HuH-7.5 (cell line): Measurements from ENCODE around the gene MAGI3.
"Not testable (repeated sequence)": the region's sequence is repeated elsewhere in the genome, so short reads cannot be mapped to it uniquely, and the experiment has no call there.

Source experiments
- DNase-seq: peaks from one replicate; pipeline ENCODE4 v3.0.0; 2011; ENCODE audit warnings: low spot score

MAGI3 gene

GRCh38 chr1:113444857-113445256, 54.5 kb downstream of the MAGI3 start:
- DNase-seq: no peak

DNA sequence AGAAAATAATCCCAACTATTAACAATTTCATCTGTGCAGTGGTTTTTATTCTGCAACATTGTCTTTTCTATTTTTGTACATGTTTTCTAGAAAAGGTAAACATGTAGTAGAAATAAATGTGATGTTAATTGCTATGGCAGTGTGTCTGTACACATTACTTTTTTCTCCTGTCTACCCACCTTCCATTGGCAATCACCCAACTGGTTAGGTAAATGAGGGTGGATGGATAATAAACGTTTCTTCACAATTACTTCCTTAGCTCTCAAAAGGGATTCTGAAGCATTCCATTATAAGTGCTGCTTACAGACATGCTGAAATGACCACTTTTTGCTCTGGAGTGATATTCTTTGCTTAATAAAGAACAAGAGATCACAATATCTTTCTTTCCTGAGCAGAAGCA, 61.4 kb downstream of the MAGI3 start:
- no peak for DNase-seq

- DNase-seq: no peak
Measured at GRCh38 chr1:113452921-113453770, 62.8 kb downstream of the MAGI3 start.

DNA sequence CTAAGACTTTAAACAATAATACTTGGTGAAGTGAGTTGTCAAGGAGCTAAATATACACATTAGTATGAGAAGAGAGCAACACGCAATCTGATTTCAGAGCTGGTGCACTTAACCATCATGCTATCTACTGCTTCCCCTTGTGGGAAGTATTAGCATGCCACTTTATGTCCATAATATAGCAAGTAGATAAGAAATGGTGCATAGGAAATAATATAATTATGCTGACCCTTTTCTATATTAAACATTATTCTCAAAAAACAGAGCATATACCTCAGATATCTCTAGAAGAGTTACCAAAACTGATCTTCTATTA, 63.4 kb downstream of the MAGI3 start:
- no peak for DNase-seq

DNA sequence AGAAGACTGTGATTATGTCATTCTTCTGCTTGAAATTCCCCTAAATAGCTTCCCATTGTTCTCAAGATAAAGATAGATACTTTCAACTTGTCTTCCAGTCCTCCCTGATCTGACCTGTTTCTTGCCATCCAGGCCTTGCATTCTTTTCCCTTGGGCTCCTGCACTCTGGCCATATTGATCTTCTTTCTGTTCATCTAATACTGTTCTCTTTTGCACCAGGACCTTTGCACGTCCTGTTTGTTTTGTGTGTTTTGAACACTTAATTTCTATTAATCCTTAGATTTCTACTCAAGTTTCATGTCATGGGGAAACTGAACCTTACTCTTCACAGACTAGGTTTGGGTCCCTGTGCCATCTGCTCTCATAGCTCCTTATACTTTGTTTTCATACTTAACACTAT, 65.1 kb downstream of the MAGI3 start:
- no peak for DNase-seq

GRCh38 chr1:113456967-113457366, 66.7 kb downstream of the MAGI3 start:
- peak; percentile 25 for DNase-seq

DNA sequence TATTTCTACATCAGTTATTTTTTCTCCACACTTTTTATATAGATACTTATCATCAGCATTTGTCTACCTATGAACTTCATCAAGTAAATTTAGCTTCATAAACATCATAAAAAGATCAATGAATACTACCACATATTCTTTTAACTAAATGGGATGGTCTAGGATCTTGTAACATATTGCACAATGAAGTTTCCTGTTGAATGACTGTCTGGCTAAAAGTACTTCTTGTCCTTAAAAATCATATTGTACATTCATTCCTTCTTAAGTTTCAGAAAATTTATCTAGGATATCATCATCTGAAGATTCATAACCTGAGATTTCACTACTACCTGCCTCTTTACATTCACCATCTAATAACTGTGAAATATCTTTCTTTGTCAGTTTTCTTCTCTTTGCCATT, 69.0 kb downstream of the MAGI3 start:
- no peak for DNase-seq

DNA sequence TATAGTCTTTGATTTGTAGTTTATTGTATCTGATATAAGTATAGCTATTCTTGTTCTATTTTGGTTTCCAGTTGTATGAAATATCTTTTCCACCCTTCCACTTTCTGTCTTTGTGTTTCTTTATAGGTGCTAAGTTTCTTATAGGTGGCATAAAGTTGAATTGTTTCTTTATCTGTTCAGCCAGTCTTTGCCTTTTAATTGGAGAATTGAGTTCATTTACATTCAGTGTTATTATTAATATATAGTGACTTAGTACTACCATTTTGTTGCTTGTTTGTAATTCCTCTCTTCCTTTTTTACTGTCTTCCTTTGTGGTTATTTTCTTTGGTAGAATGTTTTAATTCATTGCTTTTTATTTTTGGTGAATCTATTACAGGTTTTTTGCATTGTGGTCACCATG, 77.7 kb downstream of the MAGI3 start:
- DNase-seq: no peak

- not testable (repeated sequence) for DNase-seq
Measured at GRCh38 chr1:113478427-113479195, 88.3 kb downstream of the MAGI3 start.

GRCh38 chr1:113479713-113480676, 89.7 kb downstream of the MAGI3 start:
- no peak for DNase-seq

GRCh38 chr1:113485131-113485530, 94.8 kb downstream of the MAGI3 start:
- not testable (repeated sequence) for DNase-seq

- DNase-seq: no peak
Measured at GRCh38 chr1:113488576-113489177, 98.4 kb downstream of the MAGI3 start.

DNA sequence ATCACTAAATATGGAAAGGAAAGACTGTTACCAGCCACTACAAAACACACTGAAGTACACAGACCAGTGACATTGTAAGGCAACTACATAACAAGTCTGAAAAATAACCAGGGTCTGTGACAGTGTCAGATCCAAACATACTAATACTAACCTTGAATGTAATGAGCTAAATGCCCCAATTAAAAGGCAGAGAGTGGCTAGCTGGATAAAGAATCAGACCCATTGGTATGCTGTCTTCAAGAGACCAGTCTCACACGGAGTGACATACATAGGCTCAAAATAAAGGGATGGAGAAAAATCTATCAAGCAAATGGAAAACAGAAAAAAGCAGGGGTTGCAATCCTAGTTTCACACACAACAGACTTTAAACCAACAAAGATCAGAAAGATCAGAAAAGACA, 100.1 kb downstream of the MAGI3 start:
- no peak for DNase-seq

DNA sequence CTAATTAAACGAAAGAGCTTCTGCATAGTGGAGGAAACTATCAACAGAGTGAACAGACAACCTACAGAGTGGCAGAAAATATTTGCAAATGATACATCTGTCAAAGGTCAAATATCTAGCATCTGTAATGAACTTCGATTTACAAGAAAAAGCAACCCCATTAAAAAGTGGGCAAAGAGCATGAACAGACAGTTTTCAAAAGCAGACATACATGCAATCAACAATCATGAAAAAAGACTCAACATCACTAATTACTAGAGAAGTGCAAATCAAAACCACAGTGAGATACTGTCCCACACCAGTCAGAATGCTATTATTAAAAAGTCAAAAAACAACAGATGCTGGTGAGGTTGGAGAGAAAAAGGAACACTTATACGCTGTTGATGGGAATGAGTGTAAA, 103.2 kb downstream of the MAGI3 start:
- no peak for DNase-seq

DNA sequence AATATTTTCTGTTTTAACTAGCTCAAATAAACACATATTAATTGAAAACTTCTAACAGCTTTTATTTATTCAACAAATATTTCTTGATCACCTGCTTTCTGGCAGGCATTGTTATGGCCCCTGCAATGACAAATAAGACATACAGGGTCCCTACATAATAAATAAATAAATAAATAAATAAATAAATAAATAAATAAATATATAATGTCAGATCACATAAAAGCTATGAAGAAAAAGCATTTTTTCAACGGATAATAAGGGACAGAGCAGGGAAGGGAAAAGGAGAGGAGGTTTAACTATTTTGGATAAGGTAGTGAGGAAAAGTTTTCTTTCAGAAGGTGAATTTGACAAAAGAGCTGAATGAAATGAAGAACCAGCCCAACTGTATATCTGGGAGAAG, 115.0 kb downstream of the MAGI3 start:
- DNase-seq: no peak

DNA sequence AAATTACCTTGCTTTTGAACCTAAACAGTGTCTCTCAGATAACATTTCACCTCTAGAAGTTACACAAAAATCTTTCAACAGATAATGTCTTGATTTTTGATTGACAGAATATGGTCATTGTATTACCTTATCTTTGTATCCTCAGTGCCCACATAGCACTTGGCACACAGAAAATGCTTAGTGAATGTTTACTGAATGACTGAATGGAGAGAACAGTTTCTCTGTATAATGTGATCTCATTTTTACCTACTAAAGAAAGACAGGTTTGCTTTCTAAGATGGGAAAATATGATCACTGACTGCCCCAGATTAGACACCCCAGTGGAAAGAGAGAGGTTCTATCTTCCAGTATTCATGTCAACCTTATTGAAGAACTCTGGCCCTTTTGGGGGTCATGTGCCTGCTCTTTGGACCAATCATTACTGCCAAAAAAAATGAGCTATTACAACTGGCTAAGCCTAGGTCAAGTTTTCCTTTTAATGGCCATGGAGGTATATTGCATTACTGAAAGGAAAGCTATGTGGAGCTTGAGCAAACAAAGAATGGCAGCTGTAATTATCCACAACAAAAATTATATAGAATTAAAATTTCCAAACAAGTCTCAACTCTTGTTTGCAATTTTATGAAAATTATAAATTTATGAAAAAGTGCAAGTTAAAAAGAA, 117.4 kb downstream of the MAGI3 start:
- DNase-seq: no peak

DNA sequence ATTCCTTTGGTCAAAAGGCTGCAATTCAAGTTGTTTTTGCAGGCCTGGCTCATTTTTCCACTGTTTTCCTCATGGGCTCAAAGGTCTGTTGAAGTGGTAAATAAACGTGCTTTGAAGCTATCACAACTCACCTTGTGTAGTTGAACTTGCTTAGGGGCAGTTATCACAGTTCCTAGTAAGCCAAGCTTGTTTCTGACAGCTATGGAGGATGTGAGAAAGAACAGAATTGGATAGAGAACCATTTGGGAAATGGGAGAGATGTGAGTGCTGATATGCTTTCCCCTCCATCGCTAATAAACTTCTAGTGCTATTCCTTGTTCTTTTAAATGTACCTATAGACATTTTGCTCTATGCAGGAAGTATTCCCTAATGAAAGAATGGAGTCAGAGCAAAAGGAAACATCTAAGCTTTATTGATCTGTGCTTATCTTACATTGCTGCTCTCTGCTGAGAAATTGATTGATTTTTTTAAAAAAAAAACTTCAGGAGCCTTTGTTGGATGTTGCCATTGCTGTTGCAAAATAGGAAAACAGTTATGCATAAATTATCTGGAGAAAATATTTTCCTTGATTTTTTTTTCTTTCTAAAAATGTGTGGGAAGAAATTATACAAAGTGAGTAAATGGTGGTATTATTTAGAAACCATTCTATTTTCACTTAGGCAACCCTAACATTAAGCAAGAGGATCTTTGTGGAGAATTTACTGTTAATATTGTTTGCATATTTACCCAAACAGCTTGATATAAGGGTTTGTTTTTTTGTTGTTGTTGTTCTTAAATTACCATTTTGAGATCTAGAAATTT, 118.2 kb downstream of the MAGI3 start:
- DNase-seq: peak; percentile 19

GRCh38 chr1:113509766-113510165, 119.5 kb downstream of the MAGI3 start:
- not testable (repeated sequence) for DNase-seq

DNA sequence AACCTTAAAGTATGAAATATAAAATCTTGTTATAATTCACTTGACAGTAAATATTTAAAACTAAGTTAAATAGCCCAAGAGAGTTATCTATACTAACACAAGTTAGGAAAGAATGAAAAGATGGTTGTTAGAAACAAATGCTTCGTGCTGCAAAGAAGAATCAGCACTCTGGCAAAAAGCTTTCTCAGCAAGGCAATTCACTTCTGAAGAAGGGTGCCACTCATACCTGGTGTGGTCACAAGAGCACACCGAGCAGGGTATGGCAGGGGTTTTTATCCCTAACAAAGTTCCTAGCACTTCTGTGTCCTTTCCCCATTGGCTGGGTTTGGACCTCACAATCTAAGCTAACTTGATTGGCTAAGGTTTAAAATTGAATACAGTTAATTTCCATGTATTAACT, 121.0 kb downstream of the MAGI3 start:
- no peak for DNase-seq

DNA sequence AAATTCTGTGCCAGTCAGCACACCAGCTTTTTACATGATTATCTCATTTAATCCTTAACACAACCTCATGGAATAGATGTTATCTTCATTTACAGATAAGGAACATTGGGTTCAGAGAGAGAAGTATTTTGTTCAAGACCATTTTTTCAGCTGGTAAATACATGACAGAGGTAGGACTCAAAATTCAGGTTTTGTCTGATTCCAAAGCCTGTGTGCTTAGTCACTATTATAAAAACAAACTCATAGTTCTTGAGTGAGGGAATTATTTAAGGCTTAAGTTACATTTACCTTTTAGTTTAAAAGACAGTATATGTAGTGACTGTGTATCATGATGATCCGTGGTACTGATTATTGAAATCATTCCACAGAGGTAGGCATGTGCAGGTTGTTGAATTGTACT, 125.2 kb downstream of the MAGI3 start:
- no peak for DNase-seq

DNA sequence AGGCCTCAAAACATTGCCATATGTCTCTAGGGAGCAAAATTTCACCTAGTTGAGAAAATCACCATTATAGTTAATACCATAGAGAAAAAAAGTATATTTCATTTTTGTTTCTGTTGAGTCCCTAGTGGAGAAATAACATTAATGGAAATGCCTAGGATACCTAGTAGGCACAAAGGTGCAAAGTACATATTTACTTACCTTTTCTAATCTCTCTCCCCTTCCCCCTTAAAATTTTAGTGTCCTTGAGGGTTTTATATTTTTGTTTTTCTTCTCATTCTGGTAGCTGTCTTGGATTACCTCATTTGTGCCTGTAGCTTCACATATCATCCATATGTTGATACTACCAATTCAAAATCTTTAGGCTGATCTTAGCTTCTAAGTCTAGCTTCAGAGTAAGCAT, 127.0 kb downstream of the MAGI3 start:
- no peak for DNase-seq
